T1000 (cell line): ENCODE data around the gene ST8SIA5.

Experiments
- DNase-seq: peaks from one replicate; lab custom pipeline; 2025; ENCODE audit warnings: mixed read lengths; lab: John Stamatoyannopoulos, UW

The ST8SIA5 gene

DNA sequence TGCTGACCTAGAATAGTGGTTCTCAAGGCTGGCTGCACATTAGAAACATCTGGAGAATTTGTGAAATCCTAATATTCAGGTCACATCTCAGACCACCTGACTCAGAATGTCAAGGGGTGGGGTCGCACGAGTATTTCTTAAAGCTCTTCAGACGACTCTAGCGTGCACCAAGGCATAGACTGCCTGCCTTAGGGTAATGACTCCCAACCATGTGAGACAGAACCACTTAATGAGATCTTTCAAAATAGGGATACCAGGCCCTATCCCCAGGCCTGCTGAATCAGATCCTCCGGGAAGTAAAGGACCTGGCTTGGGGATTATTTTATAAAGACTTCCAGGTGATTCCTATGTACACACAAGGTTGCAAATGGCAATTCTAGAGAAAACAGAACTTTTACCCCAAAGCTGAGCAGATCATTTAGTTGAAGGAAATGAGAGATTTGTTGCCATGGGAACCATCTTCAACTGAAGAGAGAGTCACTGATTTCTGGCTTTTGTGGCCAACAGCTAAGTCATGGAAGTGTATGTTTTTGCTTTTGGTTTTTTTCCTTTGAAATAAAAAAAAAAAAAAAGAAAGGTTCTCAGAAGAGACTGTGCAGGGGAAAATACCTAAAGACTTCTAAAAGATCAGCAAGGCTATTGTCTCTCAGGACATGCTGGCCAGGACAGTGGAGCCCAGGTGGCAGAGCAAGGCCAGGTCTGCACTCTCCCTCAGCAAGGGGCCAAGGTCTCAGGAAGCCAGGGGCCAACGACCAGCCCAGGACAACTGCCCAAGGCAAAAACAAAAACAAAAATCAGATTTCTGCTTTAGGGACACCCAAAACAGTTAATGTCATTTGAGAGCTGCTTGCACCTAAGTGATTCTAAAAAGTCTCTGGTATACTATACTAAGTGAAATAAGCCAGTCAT lies 84.5 kb downstream of the ST8SIA5 start:
- no peak for DNase-seq

DNA sequence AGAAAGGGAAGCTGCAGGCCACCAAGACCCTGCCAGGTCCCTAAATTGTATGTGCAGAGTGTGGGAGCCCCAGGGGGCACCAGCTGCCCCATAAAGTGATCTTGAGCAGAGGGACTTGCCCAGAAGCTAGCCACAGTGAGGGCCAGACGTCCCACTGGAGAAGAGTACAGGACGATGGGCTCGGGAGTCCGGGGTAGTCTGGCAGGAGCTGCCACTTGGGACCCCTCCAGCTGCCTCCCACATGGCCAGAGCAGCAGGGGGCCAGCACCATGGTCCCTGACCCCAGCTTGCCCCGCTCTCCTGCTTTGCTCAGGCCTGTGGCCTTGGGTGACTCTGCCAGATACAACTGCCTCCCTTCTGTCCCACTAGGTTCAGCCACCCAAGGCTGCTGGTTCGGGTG lies 88.2 kb downstream of the ST8SIA5 start:
- no peak for DNase-seq

DNA sequence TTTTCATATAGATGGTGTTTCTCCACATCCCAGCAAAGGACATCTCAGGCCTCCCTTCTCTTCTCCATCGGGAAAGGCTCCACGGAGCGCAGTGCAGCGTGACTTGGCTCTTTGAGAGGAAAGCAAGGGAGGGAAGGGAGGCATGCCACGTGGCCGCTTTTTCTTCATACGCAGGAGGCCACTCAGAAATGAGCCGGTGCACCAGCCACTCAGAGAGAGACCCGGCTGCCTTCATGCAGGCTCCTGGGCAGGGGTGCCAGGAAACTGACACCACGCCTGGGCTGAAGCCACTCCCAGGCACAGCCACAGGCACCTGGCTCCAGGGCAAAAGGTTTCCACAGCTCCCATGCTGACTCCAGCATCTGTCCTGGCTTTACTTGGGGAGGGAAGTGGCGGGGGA lies 88.7 kb downstream of the ST8SIA5 start:
- no peak for DNase-seq

DNA sequence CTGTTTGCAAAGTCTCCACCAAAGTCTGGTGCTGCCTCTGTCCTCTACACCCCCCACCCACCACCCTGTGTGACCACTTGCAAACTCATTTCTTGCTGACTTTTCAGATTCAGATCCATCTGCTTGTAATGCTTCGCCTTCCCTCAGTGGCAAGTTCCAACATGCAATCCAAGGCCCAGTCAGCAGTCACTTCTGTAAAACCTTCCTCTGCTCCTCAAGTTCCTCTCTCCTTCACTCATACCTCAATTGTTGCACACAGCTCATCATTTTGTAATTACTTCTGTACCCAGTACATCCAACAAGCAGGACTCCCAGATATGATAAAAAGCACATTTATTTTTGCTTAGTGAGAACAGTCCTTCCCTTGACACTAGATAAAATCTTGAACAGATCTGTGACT lies 93.3 kb downstream of the ST8SIA5 start:
- no peak for DNase-seq

DNA sequence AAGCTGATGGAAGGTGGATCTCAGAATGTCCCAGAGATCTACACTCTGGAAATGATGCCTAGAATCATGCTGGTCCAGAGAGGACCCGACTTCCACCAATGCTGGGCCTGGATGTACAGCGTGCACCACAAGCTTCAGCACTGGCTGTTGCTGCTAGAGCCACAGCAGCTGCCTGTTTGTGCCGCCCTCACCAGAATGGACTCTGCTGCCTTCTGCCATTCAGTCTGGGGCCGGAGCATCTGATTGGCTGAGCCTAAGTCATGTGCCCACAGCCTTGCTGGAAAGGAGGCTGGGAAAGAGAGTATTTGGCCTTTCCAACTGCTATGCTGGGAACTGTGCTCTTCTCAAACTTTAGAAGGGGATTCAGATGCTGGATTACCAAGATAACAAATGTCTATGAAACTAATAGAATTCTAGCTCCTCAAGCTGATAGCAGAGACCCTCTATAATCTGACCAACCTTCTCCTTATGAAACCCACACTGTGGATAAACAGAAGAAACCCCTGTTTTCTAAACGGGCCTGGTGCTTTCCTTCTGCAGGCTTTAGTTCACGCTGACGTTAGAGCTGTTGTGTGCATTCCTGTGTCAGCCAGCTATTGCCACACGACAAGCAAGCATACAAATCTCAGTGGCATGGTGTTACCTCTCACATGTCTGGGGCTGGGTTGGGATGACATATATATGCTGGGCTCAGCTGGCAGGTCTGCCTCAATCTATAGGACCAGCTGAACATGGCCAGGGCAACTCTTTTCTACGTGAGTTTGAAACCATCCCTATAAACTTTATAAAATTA lies 95.7 kb downstream of the ST8SIA5 start:
- no peak for DNase-seq

DNA sequence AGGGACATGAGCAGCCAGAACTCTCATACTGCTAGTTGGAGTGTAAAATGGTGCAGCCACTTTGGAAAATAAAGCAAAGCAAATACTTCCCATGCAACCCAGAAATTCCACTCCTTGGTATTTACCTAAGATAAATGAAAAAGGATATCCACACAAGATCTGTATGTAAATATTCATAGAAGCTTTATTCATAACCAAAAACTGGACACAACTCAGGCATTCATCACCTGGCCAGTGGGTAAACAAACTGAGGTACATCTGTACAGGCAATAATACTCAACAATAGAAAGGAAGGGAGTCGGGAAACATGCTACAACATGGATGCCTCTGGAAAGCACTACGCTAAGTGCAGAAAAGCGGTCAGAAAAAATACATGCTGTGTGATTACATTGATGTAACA lies 97.4 kb downstream of the ST8SIA5 start:
- DNase-seq: no peak

DNA sequence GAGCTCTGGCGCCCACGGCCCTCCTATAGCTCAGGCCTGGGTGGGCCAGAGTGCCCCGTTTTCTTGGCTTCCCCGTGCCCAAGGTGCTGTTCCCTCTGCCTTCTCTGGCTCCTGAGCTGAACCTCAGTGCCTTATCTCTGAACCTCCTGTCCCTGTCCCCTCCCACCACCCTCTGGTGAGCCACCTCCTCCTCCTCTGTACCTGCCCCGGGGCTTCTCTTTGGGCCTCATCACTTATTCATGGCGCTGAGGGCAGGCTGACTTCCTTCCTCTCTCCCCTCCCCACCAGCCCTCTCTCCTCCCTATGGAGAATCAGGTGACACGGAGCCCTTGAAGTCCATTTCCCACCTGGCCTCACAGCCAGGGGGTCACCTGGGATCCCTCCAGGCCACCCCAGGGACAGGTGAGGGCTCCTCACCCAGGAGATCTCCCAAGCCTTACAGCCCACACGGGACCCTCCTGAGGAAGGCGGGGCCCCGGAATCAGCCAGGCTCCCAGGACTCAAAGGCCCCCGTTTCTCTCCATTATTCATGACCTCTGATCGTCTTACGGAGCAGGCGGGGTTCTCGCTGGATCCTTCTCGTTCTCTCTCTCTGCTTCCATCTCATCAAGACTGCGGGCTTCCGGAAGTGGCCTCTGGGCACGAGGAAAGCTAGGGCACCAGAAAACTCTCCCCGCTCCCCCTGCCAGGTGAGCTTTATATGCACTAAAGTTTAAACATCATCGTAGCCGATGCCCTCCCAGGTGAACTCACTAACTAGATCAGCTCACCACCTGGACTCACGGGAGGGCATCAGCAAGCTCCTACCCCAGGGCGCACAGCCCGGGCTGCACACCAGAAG lies 99.5 kb downstream of the ST8SIA5 start, which contains the start of gene LOXHD1:
Gene LOXHD1 (minus strand): TSS at position 106 of the 841 bp plus-strand sequence. CDS start 187 bp downstream, outside the sequence.
- DNase-seq: no peak

DNA sequence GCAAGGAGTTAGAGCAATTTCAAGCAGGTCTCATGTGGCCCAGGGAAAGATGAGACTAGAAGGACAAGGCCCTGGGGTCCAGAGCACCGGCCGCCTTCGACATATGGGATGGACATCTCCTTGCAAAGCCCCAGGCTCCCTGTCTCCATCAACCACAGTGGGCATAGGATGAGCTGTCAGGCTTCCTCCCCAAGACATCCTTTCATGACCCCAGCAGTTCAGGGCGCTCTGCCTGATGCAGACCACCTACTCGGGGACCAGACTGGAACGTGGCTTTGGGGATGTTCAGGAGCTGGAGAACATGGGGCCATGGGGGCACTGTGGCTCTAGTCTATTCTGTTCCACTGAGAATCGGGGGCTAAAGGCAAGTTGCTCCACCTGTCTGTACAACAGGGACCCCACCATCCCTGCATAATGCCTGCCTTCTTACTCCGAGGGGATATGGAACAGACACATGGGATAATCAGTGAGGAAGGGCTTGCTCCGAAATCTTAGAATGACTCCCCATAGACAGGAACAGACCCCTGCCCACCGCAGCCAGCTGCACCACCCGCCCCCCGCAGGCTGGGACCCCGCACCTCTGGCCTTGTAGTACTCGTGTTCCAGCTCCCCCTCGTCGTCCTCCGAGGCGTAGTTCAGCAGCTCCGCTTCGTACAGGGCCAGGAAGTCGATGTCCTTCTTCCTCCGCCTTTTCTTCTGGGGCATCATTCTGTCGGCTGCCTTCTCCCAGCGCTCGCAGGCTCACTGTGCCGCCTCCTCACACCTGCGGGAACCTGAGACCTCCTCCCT lies 100.3 kb downstream of the ST8SIA5 start:
- DNase-seq: no peak

DNA sequence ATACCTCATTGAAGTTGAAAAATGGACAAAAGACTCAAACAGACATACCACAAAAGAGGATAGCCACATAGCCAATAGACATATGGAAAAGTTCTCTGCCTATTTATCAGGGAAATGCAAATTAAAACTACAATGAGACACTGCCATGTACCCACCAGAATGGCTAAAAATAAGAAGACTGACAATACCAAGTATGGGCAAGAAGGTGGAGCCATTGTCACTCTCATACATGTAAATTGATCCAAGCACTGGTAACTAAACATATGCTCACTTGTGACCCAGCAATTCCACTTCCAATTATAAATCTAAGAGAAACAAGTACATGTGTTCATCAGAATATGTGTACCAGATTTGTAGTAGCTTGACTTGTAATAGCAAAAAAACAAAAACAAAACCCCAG lies 104.5 kb downstream of the ST8SIA5 start:
- no peak for DNase-seq

DNA sequence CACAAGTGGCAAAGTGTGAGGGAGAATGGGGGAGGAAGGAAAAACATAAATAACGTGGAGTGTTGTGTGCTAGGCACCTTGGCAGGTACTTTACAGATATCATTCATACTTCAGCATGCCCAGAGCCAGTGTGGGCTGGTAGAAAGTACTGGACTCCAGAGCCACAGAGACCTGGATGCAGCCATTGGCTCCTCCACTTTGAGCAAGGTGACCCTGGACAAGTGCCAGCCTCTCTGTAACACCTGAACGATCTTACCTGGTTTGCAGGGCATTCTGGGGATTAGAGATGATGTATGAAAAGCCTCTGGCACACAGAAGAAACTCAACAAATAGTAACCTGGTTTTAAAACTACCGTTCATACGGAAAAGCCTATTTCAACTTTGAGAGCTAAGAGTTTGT lies 106.2 kb downstream of the ST8SIA5 start:
- DNase-seq: no peak

DNA sequence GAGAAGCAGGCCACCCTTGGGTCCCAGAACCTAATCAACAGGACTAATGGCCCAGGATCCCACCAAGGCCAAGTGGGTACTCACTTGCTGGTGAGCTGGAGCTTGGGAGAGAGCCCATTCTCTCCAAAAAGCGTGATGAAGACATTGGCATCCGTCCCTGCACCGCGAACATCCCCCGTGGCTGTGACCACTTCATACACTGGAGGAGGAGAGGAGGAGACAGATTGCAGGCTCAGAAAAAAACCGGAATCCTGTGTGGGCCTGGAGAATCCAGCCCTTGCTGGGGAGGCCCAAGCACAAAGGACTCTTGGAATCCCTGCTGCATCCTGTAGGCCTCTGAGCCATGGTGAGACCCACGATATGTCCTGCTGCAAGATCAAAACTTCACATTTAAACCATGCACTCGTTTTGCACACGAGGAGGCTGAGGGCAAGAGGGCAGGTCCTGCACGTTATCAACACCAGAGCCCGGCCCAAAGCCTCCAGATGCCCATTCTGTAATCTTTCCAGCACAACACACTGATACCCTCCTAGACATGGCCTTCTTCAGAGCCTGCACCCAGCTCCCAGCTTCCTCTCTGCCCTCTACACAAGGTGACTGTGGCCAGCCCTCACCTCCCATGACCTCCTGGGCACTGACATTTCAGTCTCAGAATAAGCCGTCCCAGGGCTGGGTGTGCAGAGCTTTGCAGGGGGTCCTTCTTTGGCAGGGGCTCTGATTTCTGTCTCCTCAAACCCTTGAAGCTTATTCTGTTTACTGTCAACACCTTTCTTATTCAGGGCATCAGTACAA lies 107.6 kb downstream of the ST8SIA5 start:
- no peak for DNase-seq

DNA sequence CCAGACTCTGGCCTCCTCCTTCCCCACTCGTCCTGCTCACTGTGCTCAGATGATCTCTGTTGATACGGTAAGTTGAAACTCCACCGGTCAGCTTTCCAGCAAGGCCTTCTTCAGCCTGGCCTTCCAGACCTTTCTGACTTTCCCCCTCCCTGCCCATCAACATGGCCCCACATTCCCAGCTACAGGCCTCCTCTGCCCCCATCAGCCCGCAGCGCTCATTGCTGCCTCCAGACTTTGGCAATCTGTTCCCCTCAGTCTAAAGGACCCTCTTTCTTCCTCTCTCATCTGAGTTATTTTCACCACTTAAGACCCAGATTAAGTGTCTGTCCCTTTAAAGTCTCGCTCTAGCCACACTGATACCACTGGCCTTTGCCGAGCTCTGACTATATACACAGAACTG lies 110.4 kb downstream of the ST8SIA5 start:
- no peak for DNase-seq

DNA sequence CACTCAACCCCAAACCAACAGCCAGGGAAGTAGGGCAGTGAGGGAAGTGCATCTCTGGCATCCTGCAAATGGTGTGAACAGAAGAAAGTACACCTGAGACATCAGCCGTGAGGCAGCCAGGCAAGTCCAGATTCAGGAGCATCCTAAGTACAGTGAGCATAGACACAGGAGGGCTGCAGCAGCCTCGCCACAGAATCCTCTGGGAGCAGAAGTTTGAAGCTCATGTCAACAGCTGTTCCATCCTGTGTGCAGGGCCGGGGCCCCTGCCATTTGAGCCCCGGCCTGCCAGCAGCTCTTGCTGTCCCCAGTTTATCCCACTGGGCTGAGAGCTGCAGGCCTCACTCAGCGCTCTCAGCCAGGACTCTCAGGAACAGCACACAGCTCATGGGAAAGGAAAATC lies 114.3 kb downstream of the ST8SIA5 start:
- no peak for DNase-seq

DNA sequence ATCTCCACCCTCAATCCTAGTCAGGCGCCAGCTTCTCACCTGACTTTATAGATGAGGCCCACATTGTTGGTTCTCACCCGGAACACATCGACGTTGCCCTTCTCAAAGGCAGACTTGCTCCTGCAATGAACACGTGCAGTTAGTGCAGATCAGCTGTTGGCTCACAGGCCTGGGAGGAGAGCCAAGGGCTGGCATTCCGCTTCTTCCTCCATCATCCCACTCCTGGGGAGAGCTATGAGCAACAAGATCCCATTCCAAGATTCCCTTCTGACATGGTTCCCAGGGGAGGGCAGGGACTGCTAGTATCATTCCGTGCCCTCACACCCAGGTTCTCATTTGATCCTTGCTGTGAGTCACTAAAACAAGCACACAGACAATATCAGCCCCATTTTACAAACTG lies 114.9 kb downstream of the ST8SIA5 start:
- DNase-seq: no peak

DNA sequence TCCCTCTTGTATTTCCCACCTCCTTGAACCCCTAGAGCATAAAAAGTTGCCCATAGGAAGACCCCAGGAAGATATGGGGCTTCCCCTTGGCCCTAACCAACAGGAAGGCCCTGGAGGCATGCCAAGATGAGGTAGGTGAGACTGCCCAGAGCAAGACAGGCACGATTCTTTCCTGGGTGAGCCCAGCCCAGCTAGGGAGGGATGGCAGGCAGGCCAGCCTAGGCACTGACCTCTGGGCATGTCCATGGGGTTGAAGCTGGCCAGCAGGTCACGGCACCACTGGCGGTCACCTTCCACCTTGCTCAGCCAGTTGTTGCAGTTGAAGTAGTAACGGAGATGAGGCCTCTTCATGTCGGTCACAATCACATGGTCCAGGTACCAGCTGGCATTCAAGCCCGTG lies 117.5 kb downstream of the ST8SIA5 start:
- DNase-seq: no peak

DNA sequence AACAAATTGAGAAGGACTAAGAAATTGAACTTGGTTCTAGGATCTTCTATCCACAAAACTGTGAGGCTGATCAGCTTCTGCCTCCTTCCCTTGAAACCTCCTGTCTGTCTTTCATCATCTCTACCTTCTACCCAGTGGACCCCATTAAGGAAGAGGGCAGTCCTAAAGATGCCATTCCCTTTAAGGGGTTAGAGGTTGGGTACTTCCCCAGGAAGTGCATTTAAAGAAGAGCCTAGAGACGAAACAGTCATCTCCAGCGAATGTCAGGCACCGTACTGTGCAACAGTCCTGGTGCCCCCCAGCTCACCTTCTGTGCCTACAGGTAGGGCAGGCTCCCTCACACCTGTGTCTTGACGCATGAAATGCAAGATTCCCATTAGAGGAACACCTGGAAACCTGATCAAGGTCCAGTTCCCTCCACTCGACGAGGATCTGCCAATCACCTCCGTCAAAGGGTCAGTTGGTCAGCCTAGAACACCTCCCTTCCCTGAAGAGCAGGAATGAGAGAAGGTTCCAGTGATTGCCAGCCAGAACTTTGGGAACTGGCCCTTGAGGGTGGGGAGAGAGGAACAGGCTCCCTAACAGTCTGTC lies 120.7 kb downstream of the ST8SIA5 start:
- DNase-seq: no peak

DNA sequence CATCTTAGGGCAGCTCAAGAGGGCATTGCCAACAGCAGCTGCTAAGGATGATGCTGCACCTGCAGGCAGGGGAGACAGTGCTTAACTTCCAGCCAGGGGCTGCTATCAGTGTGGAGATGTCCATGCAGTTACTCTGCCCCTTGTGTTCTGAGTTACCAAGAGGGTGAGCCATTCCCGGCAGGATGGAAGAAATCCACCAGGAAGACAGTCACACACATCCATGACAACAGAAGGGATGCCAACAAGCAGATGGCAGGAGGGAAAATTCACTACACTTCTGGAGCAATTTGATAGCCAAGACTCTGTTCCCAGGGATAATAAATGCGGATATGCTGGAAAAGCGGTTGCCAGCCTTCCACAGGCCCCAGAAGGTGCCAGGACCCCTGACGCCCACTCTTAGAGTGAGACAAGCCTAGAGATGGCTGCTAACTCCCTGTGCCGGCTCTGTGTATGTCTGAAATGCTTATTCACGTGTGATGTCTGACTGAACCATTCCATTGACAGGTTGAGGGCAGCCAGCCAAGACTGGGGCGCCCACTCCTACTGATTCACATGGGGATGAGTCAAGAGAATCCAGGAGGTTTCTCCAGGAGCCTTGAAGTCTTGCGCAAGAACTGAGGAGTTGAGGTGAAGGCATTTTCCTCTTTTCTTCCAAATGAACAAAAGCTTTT lies 124.3 kb downstream of the ST8SIA5 start:
- no peak for DNase-seq

DNA sequence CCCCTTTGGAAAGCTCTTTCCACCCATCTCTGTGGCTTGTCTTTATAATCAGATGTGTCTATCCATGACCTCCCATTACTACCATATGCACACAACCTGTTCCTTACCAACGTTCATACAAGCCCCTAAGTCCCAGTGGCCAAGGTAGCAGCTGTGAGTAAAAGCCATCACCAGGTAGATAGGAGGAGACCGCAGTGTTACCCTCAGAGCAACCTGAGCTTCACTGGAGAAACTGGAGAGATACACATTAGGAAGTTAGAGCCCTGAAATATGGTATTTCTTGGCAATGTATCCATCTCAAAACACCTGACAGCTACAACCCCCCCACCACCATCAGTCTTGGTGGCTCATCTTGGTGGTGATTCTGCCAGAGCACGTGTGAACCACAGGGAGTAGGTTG lies 125.9 kb downstream of the ST8SIA5 start:
- no peak for DNase-seq

DNA sequence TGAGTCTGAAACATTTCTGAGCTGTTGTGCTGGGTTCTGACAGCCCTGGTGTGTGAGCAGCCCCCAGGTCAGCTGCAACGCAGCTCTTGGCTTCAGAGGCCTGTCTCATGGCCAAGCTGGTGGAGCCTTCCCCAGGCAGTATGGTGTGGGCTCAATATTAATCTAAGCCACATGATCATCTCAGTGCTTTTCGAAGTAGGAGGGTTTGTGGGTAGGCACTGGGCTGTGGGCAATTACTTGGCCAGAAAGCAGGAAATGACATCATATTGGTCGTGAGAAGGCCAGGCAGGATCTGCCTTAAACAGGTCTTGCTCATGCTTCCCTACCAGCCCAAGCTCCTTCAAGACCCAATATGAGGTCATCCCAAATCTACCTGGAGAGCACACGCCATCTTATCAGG lies 126.7 kb downstream of the ST8SIA5 start:
- DNase-seq: no peak

DNA sequence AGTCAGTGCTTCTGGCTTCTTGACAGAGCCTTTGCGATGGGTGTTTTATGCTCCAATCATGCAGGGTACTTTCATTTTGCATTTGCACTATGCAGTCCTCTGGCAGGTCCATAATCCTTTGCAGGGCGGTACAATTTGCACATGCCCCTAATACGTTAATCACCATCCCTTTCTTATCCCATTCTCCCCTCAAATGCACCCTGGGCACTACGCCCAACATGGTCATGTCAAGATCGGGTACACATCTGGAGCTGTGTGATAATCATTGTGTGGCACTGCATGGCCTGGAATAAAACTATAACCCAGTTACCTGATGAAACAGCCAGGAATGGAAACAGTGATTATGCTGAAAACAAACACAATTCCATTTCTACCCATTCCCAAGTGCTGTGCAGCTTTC lies 127.5 kb downstream of the ST8SIA5 start:
- no peak for DNase-seq
